GM23338 (cell line): ENCODE measurements around the gene DOCK4.

Experiments used
- EZH2 ChIP-seq: fragments of 200-600 bp; sonication (generic); IDR thresholded peaks from one replicate; pipeline ENCODE4 v1.8.0; 2017; ENCODE audit warnings: antibody characterized with exemption, mild to moderate bottlenecking, low read depth; ENCODE audit not compliant: unreplicated experiment
- POLR2AphosphoS5 ChIP-seq: IDR thresholded peaks from 2 replicates; pipeline ENCODE4 v1.6.1; 2016; ENCODE audit warnings: antibody characterized with exemption, low read depth
- TF ChIP-seq, protein P1 (sequence below), 2 experiments: fragments of 200-600 bp in 1 of 2; sonication (generic) in 1 of 2; conservative IDR thresholded peaks; 2 replicates each; pipeline versions ENCODE4 v1.5.1 to v1.6.1; 2016 to 2017; ENCODE audit warnings: antibody characterized with exemption in 2 of 2, low read depth in 2 of 2, mild to moderate bottlenecking in 2 of 2, moderate library complexity in 1 of 2
- TF ChIP-seq, protein P2 (sequence below): IDR thresholded peaks from 2 replicates; pipeline ENCODE4 v1.6.1; 2016; ENCODE audit warnings: antibody characterized with exemption

DNA sequence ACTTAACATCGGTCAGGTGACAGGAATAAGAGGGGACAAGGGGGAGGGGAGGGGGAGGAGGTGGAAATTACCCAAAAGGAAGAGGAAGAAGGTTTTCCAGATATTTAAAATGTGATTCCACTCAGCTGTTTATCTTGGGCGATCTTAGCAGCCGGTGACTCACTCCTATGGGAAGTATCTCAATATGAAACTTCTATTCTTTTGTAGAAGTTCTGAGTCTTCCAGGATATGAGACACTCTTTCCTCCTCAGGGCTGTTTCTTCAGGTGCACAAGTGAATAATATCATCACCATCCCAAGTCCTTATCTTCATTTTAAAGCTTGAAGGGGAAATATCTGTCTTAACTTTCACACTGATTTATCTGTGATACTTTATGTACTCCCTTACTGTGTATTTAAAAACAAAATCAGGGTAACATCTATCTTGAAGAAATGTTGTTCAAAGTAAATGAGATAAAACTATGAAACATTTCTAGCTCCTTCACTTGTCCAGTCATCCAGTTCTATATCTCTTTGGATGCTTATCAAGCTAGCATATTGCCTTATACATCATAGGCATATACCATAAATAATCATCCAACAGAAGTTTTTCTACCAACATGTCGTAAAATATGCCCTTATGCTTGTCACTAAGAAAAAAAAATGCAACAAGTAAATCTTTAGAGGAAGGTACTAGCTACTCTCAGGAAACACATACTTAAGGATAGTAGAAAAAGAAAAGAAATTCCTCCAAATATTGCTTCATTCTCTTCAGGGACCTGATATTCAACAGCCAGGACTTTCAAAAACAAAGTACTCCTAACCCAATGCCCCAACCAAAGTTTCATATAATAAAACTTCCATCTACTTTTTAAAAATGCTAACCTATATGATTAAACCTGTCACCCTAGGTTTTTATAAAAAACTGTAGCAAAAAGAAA lies 13.7 kb downstream of the DOCK4 start:
- TF ChIP-seq POLR2AphosphoS5 (no peak), EZH2 (no peak)
- TF ChIP-seq, protein P1, sequence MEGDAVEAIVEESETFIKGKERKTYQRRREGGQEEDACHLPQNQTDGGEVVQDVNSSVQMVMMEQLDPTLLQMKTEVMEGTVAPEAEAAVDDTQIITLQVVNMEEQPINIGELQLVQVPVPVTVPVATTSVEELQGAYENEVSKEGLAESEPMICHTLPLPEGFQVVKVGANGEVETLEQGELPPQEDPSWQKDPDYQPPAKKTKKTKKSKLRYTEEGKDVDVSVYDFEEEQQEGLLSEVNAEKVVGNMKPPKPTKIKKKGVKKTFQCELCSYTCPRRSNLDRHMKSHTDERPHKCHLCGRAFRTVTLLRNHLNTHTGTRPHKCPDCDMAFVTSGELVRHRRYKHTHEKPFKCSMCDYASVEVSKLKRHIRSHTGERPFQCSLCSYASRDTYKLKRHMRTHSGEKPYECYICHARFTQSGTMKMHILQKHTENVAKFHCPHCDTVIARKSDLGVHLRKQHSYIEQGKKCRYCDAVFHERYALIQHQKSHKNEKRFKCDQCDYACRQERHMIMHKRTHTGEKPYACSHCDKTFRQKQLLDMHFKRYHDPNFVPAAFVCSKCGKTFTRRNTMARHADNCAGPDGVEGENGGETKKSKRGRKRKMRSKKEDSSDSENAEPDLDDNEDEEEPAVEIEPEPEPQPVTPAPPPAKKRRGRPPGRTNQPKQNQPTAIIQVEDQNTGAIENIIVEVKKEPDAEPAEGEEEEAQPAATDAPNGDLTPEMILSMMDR (conservative IDR thresholded peaks at IDR 0.05; ENCODE audit: low read depth in 2 of 2): no peak
- TF ChIP-seq, protein P2, sequence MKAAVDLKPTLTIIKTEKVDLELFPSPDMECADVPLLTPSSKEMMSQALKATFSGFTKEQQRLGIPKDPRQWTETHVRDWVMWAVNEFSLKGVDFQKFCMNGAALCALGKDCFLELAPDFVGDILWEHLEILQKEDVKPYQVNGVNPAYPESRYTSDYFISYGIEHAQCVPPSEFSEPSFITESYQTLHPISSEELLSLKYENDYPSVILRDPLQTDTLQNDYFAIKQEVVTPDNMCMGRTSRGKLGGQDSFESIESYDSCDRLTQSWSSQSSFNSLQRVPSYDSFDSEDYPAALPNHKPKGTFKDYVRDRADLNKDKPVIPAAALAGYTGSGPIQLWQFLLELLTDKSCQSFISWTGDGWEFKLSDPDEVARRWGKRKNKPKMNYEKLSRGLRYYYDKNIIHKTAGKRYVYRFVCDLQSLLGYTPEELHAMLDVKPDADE: no peak
